H1 (cell line): ENCODE data around the gene DDA1. TPM values are rescaled to one million over a fixed set of nuclear protein-coding genes. Genes with fewer than 3 reads are reported as not detected.

Source experiments
- CHD1 ChIP-seq: IDR thresholded peaks from 2 replicates; pipeline ENCODE4 v1.6.1; 2012; ENCODE audit warnings: low read depth, low read length, improper control_type of control experiment
- NANOG ChIP-seq: IDR thresholded peaks from 2 replicates; pipeline ENCODE4 v1.6.1; 2011; ENCODE audit warnings: low read length, low read depth, mild to moderate bottlenecking, inconsistent platforms; ENCODE audit not compliant: insufficient read depth, poor library complexity, severe bottlenecking
- POLR2A ChIP-seq, 2 experiments: IDR thresholded peaks; 1 replicate in 1 of 2; 2 replicates in 1 of 2; pipeline ENCODE4 v1.6.1; 2011; ENCODE audit warnings: low read depth in 2 of 2, low read length in 2 of 2, mild to moderate bottlenecking in 2 of 2; ENCODE audit errors: control extremely low read depth in 1 of 2
- POLR2AphosphoS5 ChIP-seq: IDR thresholded peaks from 2 replicates; pipeline ENCODE4 v1.6.1; 2011; ENCODE audit warnings: low read depth, low read length
- SAP30 ChIP-seq: fragments of 300-600 bp; sonication (generic); IDR thresholded peaks from 2 replicates; pipeline ENCODE4 v1.7.1; 2012; ENCODE audit warnings: low read length, moderate library complexity, mild to moderate bottlenecking, inconsistent platforms; ENCODE audit not compliant: insufficient read depth, insufficient replicate concordance
- SIN3A ChIP-seq, 2 experiments: IDR thresholded peaks in 1 of 2; conservative IDR thresholded peaks in 1 of 2; 2 replicates each; pipeline ENCODE4 v1.6.1; 2011 to 2012; ENCODE audit warnings: low read length in 2 of 2, improper control_type of control experiment in 1 of 2, low read depth in 1 of 2, mild to moderate bottlenecking in 1 of 2
- SP1 ChIP-seq: IDR thresholded peaks from 2 replicates; pipeline ENCODE4 v1.6.1; 2011; ENCODE audit warnings: low read depth, low read length
- SP2 ChIP-seq: IDR thresholded peaks from 2 replicates; pipeline ENCODE4 v1.6.1; 2012; ENCODE audit warnings: mild to moderate bottlenecking, low read length, inconsistent platforms
- polyA plus RNA-seq, 7 experiments: library from polyadenylated mRNA; depleted of rRNA in 3 of 7; stranded (reverse) in 5 of 7; unstranded in 2 of 7; fragments of >200 nt in 5 of 7; fragments of 200-250 nt in 2 of 7; gene quantifications; 1 replicate in 5 of 7; 2 replicates in 1 of 7; 4 replicates in 1 of 7; pipeline versions ENCODE4 v1.2.1 to v1.2.3, GENCODE V29; 2011 to 2013; ENCODE audit warnings: missing spikeins in 2 of 7, mixed read lengths in 2 of 7
- total RNA-seq: library from RNA; stranded (reverse); fragmentation: NEBNext Ultra II Directional; extraction: Animal tissue kit (Norgen Biotek cat#: 25700); gene quantifications from 2 replicates; pipeline ENCODE4 v1.2.1, GENCODE V29; 2021
- TF ChIP-seq, protein P1 (sequence below): IDR thresholded peaks from 2 replicates; pipeline ENCODE4 v1.6.1; 2012; ENCODE audit warnings: inconsistent platforms
- TF ChIP-seq, protein P2 (sequence below): IDR thresholded peaks from 2 replicates; pipeline ENCODE4 v1.6.1; 2012; ENCODE audit warnings: inconsistent platforms

The DDA1 gene
- total and polyA plus RNA-seq, 2 of the 8 experiments (the other 6 are each of a cell fraction or from before 2014, with no cell fraction given), result 29.2 to 34.5 TPM

- peak; percentile 35; the same call in 1 of the 2 replicates for TF ChIP-seq SP1
- TF ChIP-seq, protein P1, sequence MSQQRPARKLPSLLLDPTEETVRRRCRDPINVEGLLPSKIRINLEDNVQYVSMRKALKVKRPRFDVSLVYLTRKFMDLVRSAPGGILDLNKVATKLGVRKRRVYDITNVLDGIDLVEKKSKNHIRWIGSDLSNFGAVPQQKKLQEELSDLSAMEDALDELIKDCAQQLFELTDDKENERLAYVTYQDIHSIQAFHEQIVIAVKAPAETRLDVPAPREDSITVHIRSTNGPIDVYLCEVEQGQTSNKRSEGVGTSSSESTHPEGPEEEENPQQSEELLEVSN, result peak; percentile 62
- no peak for TF ChIP-seq SP2
- TF ChIP-seq SIN3A (conservative IDR thresholded peaks at IDR 0.05 in 1 of 2, IDR thresholded peaks at IDR 0.05 in 1 of 2; ENCODE audit: low read depth in 1 of 2, low read length in 2 of 2), result 0 out of 4 replicates have a peak, but pooled peaks of 1 of the 2 experiments have one; percentile 27
- TF ChIP-seq SAP30, result no peak
- TF ChIP-seq POLR2A (IDR thresholded peaks at IDR 0.05; ENCODE audit: control extremely low read depth in 1 of 2, low read depth in 2 of 2, low read length in 2 of 2), result no peak
- peak; percentile 46; the same call in 1 of the 2 replicates for TF ChIP-seq POLR2AphosphoS5
- no peak for TF ChIP-seq NANOG
- TF ChIP-seq, protein P2, sequence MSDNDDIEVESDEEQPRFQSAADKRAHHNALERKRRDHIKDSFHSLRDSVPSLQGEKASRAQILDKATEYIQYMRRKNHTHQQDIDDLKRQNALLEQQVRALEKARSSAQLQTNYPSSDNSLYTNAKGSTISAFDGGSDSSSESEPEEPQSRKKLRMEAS, result peak; percentile 88
- TF ChIP-seq CHD1, result no peak
Measured at GRCh38 chr19:17260842-17261325, 48.5 kb upstream of the DDA1 start (continued).
